GDM1 (cell line): ENCODE data around the gene DAAM2.

Source experiments
- DNase-seq: peaks from one replicate; lab custom pipeline; 2025; lab: John Stamatoyannopoulos, UW

Gene DAAM2

DNA sequence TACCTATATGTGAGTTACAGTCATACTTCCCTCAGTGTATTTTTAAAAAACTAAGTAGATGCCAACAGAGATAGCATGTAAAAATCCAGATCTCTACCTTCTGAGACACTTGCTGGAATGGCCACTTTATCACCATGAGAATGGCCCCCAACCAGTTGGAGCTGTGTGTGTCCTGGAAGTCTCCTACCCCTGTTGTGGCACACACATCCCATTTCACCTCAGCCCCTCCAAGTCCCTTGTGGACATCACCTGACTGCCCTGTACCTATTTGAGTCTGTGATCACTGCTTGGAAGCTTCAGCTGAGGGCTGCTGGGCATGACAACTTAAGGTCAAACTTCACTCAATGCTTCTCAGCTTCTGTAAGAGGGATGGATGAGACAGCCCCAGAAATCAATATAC is 118.0 kb downstream of the DAAM2 start:
- DNase-seq, result no peak

DNA sequence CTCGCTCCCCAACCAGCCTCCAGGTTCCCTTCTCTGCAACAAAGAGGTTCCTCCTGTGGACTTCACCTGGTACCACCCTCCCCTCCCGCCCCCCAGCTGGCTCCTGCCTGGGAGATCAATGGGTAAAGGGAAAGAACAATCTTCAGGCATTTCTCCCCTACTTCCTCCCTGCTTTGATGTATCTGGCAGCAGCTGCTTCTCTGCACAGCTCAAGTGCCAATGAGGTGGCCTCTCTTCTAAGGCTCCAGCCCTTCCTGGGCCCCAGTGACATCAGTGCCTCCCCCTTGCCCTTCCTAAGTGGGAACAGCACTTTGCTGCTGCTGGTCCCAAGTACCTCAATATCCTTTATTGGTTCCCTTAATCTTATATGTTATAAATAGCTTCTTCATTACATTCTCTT is 118.6 kb downstream of the DAAM2 start:
- no peak for DNase-seq

DNA sequence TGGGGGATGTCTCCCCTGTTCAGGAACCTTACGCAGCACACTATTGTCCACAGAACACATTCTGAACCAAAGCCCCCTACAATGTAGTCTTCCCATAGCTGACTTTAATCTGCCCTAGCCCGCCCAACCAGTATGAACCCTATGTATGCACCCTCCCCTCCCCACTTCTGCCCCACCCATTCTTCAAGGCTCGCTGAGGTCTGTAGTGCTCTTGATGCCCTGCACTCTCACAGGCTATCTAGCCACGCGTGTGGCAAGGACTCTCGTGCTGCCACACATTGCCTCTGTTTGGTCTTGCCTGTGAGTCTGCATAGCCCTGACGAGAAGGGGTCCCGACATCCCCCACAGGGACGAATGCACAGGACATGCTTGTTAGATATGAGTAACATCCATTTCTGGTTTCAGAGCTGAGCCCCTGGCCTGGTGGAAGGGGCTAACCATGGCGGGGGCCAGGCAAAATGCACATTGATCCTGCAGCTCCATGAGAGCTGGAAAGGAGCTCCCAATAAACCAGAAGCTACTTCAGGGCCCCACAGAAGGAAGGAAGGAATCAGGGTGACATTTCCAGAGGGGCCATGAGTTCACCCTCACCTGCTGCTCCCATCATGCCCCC is 119.4 kb downstream of the DAAM2 start:
- DNase-seq, result no peak

DNA sequence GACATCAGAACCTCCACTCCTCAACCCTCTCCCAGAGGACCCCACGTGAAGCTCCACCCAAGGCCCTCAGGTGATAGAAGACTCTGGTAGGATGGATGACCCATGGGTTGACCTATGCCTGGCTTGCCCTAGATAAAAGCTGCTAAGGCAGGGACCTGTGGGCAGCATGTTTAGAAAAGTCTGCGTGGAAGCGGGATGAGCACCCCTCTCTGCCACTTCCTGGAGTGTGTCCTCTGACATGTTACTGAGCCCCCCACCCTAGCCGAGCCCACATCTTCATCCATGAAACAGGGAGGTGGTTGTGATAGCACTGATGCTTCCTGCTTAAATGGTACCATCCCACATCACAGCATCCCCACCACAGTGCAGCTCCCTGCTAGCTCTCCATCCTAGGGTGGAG is 120.3 kb downstream of the DAAM2 start:
- DNase-seq, result no peak

DNA sequence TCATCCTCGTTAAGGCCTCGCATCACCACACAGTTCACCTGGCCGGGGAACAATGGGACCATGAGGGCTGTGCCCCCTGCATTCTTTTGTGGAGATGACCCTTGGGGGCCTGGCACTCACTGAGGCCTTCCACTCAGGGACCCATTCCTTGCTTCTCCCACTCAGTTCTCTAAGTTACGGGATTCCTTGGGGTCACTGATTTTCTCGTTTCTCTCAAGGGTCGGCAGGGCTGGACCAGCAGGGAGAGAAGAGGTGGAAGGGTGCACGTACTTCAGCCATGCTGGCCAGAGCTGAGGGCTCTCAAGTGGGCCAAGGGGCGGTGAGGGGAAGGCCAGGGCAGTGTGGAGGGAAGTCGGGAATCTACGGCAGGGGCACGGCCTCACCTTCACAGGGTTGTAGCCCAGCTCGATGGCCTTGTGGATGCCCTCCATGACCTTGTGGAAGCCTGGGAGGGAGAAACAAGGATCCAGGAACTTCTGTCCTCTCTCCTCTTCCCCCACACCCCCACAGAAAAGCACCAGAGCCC is 121.3 kb downstream of the DAAM2 start:
- no peak for DNase-seq

DNA sequence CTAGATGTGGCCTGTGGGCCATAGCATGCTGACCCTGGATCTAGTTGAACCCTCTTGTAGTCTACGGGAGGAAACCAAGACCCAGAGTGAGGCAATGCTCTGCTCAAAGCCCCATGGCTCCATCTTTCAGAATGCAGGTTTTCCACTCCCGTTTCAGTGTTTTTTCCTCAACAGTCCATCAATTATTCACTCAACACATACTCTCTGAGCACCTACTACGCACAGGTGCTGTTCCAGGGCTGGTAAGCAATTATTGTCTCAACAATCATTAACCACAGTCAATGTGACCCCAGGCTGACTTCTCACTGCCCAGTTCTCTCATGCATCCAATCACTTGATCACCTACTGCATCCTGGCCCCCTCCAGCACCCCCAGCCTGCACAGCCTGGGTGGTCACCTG is 122.1 kb downstream of the DAAM2 start:
- DNase-seq, result no peak

DNA sequence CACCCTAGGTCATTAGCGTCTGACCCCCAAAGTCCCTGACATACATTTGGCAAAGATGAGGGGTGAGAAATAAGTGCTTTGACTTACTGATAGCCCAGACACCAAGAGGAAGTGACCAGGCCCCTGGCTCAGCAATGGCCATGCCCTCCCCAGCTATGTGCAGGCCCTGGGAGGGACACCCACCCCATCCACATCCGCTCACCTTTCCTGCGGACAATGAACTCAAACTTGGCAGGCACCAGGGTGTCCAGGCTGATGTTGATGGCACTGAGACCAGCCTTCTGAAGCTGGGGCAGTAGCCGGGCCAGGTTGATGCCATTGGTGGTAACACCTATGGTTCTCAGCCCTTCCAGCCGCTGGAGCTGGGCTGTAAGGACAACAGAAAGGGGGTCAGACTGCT is 123.7 kb downstream of the DAAM2 start:
- DNase-seq, result no peak

DNA sequence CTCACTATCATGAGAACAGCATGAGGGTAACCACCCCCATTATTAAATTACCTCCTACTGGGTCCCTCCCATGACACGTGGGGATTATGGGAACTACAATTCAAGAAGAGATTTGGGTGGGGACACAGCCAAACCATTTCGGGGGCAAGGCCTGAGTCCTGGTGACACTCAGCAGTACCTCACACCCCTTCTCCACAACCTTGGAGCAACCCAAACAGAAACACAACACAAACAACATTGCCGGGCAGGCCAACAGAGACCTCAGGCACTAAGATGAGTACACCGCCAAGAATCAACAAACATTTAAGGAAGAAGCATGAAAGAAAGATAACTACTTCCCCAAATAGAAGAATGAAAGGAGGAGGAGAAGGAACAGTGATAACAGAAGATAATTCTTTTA is 125.2 kb downstream of the DAAM2 start:
- DNase-seq, result no peak

DNA sequence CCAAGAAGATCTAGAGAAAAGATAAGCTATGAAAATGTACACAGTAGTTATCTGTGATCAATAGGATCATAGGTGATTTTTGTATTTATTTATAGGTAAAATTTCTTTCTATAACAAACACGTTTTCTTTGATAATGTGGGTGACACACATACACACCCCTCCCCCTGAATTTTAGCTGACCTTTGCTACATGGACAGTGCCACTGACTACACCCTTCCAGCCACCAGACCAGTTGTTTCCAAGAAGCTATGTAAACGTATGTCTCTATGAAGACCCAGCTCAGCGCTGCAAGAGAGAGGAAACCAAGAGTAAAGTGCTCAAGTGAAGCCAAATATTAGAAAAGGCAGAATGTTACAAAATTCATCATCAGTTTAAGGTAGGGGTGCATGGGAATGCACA is 125.8 kb downstream of the DAAM2 start:
- no peak for DNase-seq

DNA sequence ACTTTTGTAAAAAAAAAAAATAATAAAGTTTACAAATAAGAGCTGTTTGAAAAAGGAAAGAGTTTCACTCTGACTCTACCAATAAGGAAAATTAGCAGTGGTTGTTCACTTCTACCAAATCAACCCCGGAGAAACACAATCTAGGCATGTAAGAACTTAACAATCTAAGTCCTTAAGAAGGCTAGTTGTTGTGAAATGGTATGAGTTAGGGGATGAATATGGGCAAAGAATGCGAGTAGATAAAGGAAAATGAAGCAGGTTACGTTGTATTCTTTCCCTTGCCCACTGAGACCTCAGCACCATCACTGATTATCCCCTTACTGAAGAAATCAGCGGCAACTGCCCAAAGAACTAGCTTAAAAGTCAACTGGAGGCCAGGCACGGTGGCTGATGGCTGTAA is 126.7 kb downstream of the DAAM2 start:
- no peak for DNase-seq

DNA sequence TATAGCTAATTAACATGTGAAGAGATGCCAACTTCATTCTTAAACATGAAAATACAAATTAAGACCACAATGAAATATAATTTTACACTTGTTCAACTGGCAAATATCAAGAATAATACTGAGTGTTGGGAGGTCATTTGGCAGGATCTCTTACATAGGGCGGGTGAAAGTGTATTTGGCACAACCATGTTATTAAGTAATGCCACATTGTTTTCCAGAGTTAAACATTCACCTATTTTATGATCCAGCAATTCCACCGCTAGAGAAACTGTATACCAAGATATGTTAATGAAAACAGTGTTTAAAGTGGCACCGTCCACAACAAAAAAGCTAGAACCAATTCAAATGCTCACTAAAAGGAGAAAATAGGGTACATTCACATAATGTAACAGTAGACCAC is 128.0 kb downstream of the DAAM2 start:
- DNase-seq, result no peak

DNA sequence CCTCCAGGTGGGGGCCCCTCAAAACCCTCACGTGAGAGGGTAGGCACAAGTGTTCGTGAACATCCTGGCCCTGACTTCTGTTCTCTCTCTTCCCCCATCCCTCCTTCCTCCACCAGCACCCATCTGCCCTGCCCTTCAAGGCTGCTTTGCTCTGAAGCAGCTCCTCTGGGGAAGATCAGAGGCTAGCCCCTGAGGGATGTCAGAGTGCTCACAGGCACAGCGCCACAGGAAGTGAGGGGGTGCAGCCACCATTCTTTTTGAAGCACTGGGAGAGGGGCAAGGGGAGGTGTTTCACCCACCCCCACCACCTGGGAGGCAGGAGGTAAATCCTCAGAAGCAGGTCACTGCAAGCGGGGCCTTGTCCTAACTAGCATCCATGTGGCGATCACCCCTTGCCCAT is 130.6 kb downstream of the DAAM2 start:
- DNase-seq, result no peak

DNA sequence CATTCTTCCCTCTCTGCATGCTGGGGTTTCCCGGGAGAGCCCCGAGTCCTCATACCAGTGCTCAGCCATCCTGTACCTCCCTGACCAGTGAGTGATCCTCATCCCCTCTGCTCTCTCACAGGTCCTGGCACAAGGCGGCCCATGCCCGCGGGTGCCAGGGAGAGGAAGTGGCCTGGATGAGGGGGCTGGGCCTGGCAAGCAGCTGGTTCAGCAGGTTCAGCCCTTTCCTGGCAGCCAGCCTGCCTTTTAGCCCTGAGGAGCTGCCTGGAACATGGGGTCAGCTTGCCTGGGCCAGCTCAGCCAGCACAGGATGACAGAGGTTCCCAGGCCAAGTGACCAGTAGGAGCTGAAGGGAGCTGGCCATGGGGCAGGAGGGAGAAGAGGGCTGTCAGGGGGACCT is 131.2 kb downstream of the DAAM2 start:
- no peak for DNase-seq

DNA sequence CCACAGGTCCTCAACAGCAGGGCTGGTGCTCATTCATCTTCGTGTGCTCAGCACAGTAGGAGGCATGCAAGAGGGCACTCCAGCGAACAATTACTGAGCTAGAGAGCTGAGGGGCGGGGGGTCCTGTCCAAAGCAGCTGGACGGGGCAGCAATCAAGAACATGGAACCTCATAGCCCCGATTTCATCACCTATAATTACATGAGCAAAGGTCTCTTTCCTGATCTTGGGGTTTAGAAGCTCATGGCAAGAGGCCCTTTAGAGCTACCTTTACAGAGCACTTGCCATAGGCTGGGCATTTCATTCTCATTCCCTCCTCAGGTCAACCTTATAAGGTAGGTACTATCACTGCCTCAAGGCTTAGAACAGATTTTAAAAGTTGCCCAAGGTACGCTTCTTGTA is 131.7 kb downstream of the DAAM2 start:
- no peak for DNase-seq

DNA sequence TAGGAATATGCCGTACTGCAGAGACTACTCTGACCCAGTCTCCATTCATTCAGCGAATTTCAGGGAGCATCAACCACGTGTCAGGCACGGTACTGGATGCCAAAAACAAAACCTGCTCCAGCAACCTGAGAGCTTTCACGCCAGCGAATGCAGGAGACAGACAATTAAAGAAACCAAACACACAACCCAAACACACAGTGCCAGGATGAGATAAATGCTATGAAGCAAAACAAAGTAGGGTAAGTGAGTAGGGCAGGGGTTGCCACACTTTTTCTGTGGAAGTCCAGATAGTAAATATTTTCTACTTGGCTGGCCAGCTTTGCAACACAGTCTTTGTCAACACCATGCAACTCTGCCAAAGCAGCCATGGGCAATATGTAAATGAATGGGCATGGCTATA is 132.1 kb downstream of the DAAM2 start:
- no peak for DNase-seq

DNA sequence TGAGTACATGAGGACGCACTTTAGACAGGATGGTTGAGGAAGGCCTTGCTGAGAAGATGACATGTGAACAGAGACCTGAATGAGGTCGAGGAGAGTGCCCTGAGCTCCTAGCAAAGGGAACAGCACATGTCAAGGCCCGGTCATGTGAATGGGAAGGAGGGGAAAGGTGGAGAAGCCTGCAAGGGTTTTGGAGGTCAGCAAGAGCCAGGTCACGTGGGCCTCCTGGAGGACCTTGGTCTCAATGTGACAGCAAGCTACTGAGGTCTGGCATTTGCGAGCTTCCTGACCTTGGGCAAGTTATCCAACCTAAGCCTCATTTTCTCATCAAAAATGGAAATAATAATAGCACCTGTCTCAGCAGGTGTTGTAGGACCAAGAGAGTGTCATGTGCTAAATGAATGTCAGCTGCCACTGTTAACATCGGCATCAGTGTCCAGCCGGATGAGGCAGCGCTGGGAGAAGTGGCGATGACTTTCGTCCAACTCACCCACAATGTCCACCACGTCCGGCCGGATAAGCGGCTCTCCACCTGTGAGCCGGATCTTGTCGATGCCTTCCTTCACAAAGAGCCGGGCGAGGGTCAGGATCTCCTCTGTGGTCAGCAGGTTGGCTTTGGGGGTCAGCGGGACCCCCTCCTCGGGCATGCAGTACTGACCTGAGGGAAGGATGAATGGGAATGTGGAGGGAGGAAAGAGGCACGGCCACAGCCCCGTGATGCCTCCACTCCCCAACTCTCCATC is 133.2 kb downstream of the DAAM2 start:
- no peak for DNase-seq

DNA sequence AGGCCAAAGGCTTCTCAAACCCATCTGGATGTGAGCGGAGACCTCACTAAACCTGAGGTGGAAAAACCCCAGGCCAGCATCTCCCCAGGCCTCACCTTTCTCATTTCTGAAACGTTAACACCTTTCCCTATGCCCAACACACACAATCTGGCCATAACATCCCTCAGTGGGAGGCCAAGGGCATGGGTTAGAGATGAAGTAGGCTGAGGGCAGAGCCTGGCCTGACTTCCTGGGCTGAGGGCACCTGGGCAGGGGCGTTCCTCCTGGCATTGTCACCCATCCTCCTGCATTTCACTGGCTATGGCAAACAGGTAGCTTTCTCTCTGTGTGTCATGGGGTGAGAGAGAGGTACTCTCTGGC is 133.7 kb downstream of the DAAM2 start:
- no peak for DNase-seq

DNA sequence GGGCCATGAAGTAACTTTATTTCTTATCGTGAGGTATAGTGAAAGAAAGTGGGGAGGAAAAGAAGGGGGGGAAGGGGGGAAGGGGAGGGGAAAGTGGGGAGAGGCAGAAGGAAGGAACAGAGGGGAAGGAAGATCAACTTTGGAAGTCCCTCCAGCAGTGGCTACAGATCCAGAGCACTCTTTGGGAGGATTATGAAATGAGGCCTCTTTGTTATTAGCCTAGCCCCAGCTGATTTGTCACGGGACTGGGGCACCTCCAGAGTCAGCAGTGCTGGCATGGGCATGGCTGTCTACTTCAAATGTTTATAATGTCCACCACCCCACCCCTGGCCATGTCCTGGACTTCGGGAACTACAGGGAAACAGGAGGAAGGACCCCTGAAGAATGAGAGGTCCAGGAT is 134.5 kb downstream of the DAAM2 start:
- DNase-seq, result no peak

DNA sequence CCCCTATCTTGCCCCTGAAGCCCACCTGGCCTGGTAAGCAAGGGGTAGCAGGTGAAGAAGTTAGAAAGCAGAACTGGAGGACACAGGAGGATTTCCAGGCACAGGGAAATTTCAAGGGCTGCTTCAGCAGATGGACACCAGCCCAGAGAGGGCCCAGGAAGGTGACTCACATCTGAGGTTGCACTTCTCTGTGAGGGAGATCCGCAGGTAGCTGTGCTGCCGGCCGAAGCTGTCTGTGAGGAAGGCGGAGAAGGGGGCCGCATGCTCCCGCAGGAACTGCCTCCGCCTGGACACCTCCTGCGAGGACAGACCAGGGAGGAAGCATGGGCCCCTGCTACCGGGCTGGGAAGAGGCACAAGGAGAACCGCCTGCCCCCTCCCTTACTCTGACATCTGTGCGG is 135.0 kb downstream of the DAAM2 start:
- no peak for DNase-seq

DNA sequence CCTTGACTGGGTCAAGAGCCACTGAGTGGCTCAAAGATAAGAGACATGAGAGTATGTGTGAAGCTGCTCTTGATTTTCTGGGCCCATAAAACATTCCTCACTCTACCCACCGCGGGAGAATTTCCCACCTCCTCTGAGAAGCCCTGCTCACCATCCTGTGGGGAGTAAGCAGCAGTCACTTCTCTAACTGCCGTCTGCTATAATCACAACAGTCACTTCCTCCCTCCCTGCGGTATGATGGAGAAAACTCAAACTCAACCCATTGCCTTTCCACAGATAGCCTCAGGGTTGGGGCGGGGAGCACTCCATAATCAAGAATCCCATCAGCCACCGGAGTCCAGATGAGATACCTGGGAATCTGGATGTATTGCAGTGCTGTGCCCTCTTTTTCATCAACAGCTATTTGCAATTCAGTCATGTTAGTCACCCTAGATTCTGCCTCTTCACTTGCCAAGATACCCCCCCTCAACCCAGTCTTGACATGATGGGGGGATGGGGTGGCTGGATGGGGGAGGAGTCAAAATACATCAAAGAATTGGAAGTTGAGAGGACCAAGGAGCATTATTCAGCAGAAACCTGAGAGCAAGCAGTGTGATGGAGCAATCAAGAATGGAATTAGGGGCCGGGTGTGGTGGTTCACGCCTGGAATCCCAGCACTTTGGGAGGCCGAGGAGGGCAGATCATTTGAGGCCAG is 137.0 kb downstream of the DAAM2 start:
- DNase-seq, result no peak

DNA sequence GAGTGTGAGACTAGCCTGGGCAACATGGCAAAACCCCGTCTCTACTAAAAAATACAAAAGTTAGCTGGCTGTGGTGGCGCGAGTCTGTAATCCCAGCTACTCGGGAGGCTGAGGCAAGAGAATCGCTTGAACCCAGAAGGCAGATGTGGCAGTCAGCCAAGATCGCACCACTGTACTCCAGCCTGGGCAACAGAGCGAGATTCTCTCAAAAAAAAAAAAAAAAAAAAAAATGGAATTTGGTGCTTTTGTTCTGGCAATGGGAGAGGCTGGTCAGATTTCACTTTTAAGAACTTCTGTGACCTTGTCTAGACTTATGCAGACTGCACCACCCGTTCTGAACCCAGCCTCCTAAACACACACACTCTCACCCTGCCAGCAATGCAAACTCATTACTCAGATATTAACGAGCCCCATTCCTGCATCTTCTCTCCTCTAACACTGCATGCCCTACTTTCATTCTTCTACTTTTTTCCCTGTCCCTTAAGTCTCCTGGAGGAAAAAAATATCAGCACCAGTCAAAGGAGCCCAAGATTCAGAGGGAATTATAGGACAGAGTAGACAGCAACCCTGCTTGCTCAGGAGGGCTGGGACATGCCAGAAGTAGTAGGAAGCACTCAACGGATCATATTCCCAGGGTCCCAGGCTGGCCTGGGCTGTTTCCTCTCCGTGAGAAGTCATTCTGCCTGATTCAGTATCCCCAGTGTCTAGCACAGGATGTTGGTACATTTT is 137.7 kb downstream of the DAAM2 start:
- DNase-seq, result no peak

DNA sequence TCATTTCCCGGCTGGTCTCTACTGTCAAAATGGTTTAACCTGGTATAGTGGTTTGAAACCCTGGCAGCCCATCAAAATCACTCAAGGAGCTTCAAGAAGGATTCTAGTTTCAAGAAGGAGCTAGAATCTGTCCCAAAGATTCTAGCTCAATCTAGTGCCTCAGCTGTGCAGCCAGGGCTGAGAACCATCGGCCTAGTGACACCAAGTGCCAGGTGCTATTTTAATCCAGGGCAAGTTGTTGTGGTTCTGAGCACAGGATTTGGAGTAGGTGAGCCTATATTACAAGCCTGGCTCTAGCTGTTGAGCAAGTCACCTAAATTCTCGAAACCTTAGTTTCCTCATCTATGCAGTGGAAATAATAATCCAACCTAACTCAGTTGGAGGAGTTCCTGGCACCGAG is 138.4 kb downstream of the DAAM2 start:
- DNase-seq, result no peak

DNA sequence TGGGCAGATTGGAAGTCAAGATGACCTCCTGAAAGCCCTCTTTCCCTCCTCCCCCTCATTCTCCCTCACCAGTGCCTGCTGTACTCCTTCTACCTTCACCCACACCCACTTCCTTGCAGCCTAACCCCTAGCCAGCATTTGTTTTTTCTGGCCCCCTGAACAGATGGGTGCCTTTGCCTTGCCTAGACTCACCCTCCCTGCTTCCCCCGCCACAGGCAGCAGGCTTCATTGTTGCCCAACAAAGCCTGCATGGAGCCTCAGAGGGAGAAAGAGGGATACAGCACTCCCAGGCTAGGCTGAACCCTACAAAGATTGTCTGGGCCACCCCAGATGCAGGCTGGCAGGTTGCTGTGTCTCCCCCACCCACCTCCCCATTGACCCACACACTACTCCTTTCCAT is 139.4 kb downstream of the DAAM2 start:
- no peak for DNase-seq
